Activated T-cell treated with anti-CD3 and anti-CD28 coated beads for 4 hours (primary cell): ENCODE data around the gene GPR108.

Source experiments
- DNase-seq: peaks from one replicate; pipeline ENCODE4 v3.0.0-alpha.2; 2020

The GPR108 gene

GRCh38 chr19:6700586-6701316 lies 36.6 kb downstream of the GPR108 start:
- DNase-seq = no peak

GRCh38 chr19:6699935-6700334 lies 37.4 kb downstream of the GPR108 start:
- no peak for DNase-seq

- DNase-seq = no peak
These were observed 40.1 kb downstream of the GPR108 start for GRCh38 chr19:6697291-6697690.

- DNase-seq = no peak
These were observed 41.0 kb downstream of the GPR108 start for GRCh38 chr19:6696239-6696820.

GRCh38 chr19:6694147-6694815 lies 43.1 kb downstream of the GPR108 start:
- DNase-seq = no peak

- no peak for DNase-seq
These were observed 43.7 kb downstream of the GPR108 start for GRCh38 chr19:6693681-6694080.

- DNase-seq = no peak
These were observed 44.3 kb downstream of the GPR108 start for GRCh38 chr19:6693056-6693471.

GRCh38 chr19:6692027-6692426 lies 45.4 kb downstream of the GPR108 start:
- DNase-seq = no peak

GRCh38 chr19:6691342-6691741 lies 46.0 kb downstream of the GPR108 start:
- DNase-seq = no peak

GRCh38 chr19:6690160-6690885 lies 47.1 kb downstream of the GPR108 start:
- DNase-seq = no peak

GRCh38 chr19:6687114-6687513 lies 50.3 kb downstream of the GPR108 start:
- no peak for DNase-seq

- no peak for DNase-seq
These were observed 50.8 kb downstream of the GPR108 start for GRCh38 chr19:6686628-6686975.

GRCh38 chr19:6685962-6686627 lies 51.3 kb downstream of the GPR108 start:
- DNase-seq = no peak

GRCh38 chr19:6685482-6685881 lies 51.9 kb downstream of the GPR108 start:
- no peak for DNase-seq

- DNase-seq = no peak
These were observed 53.4 kb downstream of the GPR108 start for GRCh38 chr19:6683971-6684370.

- no peak for DNase-seq
These were observed 54.7 kb downstream of the GPR108 start for GRCh38 chr19:6682607-6683128.

- no peak for DNase-seq
These were observed 57.2 kb downstream of the GPR108 start for GRCh38 chr19:6680141-6680540.
